ENCODE results near the gene EDA2R. TPM values are rescaled to one million over a fixed set of nuclear protein-coding genes. Genes with fewer than 3 reads are reported as not detected.
A peak's percentile ranks its signal among the peaks of the same experiment; 100 is the strongest.

Gene EDA2R, protein sequence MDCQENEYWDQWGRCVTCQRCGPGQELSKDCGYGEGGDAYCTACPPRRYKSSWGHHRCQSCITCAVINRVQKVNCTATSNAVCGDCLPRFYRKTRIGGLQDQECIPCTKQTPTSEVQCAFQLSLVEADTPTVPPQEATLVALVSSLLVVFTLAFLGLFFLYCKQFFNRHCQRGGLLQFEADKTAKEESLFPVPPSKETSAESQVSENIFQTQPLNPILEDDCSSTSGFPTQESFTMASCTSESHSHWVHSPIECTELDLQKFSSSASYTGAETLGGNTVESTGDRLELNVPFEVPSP
- total RNA-seq (under 1 TPM; 0.31 to 0.44 TPM), polyA plus RNA-seq (under 1 TPM in 1 of 3 donors, not detected in 2; 0.20 TPM), total RNA-seq (0 to 2.0 (median 0.53) reads per million in 6 experiments)

DNA sequence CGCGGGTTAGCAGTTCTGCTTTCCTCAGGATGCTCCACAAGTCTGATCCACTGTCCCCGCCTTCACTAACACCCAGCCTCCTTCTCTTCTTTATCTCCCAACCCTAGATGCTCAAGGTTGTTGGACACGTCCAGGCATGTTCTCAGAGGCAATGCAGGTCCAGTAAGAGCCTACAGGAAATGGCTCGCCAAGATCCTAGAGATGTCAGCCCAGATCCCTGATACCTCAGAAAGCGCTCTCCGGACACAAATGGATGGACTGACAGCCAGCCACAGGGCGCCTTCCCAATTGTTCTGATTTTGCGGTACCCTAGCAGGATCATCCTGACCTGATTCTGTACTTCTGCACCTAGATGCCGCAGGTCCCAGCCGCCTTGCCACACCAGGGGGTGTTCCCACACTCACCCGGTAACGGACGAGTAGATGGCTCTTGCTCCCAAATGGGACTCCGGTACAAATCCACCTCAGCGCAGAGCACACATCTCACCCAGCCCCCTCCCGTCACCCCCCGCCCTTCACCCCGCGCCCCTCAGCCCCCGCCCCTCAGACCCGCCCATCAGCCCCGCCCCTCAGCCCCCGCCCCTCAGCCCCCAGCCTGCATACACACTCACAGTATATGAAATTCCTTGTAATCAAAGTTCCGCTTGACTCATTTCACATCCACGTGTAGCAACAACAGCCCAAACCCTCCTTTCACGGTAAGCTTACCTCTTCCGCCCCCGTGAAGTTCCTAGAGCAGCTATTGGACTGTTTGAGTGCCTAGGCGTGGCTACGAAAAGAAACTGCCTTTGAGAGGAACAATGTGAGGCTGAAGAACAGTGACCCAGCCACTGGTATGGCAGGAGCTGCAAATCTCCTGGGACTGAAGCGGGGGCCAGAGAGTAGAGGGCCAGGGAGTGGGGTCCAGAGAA, at the start of gene EDA2R:
EDA2R (minus strand) TSS at position 488 of the 910 bp plus-strand sequence. CDS start 23,058 bp downstream, outside the sequence.
- H3K9me3 Mint-ChIP-seq, result no peaks in the 10 kb centered on the region
- no peaks in the 10 kb centered on the region for H3K36me3 Mint-ChIP-seq
- H3K27ac Mint-ChIP-seq, result peak within 1 kb of the TSS in 5 of 10 donors; percentile 9 to 56 (median 12)
- peaks cover 4 to 11% (median 9%) of the 10 kb centered on the region in 4 donors for H3K4me1 Mint-ChIP-seq
- POLR2A ChIA-PET, result no interaction called here
- ATAC-seq, result peak; percentile 79 to 81
- peaks cover 0 to 11% (median 0%) of the 10 kb centered on the region in 5 donors for H3K27me3 Mint-ChIP-seq
- peak in 5 of 10 donors; percentile 1 to 56 (median 16) for DNase-seq
- H3K4me3 Mint-ChIP-seq, result peak within 1 kb of the TSS; percentile 65 to 83 (median 78)

DNA sequence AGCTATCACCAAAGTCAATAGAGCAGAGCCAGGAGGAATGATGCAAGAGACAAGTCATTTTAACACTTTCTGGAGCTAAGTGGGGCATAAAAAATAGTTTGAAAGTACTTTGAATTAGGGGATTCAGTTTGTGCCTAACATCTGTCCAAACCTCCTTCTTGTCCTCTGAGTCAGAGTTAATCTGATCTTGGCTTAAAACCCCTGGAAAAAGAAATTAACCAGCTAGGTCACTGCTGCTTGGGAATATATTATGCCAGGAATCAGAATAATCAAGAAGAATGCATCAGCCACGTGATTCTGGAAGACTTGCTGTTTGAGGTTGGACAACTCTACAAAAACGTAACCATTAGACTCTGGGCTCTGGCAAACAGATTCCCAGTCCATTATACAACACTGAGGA, 45.3 kb upstream of the EDA2R start:
- H3K4me3 Mint-ChIP-seq, result no peak overlapping the region
- no peaks in the 10 kb centered on the region for H3K36me3 Mint-ChIP-seq
- DNase-seq (no peak), ATAC-seq (no peak)
- POLR2A ChIA-PET, result no interaction called here
- H3K4me1 Mint-ChIP-seq, result no peaks in the 10 kb centered on the region
- peaks cover 0 to 5% (median 0%) of the 10 kb centered on the region in 5 donors for H3K27me3 Mint-ChIP-seq
- H3K9me3 Mint-ChIP-seq, result peaks cover 0 to 9% (median 0%) of the 10 kb centered on the region in 9 donors
- no peak overlapping the region for H3K27ac Mint-ChIP-seq

- POLR2A ChIA-PET, result no interaction called here
- no peaks in the 10 kb centered on the region for H3K9me3 Mint-ChIP-seq
- peaks cover 0 to 9% (median 3%) of the 10 kb centered on the region in 5 donors for H3K27me3 Mint-ChIP-seq
- no peaks in the 10 kb centered on the region for H3K4me1 Mint-ChIP-seq
- DNase-seq (no peak), ATAC-seq (no peak)
- no peak overlapping the region for H3K27ac Mint-ChIP-seq
- H3K4me3 Mint-ChIP-seq, result no peak overlapping the region
- H3K36me3 Mint-ChIP-seq, result no peaks in the 10 kb centered on the region
Measured at GRCh38 chrX:66680451-66680850, 41.6 kb upstream of the EDA2R start.

DNA sequence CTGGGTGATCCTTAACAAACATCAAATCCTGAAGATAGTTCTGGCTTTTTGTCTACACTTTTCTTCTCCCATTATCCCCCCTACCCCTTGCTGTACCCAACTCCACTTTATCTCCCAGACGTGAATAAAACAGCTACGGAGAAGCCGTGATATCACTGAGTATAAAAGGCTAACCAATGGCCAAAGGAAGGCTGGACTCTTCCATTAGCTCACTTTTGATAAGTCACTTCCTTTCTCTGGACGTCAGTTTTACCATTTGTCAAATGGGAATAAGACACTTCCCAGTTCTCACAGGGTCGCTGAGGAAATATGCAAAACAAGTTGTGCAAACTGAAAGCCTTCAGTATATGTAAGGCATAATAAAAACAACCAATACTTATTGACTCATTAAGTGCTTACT, 38.6 kb upstream of the EDA2R start:
- Mint-ChIP-seq H3K27me3 (peaks cover 0 to 9% (median 2%) of the 10 kb centered on the region in 5 donors), H3K4me1 (no peaks in the 10 kb centered on the region), H3K9me3 (no peaks in the 10 kb centered on the region), H3K27ac (no peak overlapping the region), H3K4me3 (no peak overlapping the region), H3K36me3 (no peaks in the 10 kb centered on the region)
- POLR2A ChIA-PET, result no interaction called here
- DNase-seq, result no peak
- ATAC-seq, result no peak

- Mint-ChIP-seq H3K27ac (no peak overlapping the region), H3K9me3 (peaks cover 0 to 2% (median 0%) of the 10 kb centered on the region in 9 donors), H3K27me3 (peaks cover 0 to 9% (median 2%) of the 10 kb centered on the region in 5 donors), H3K4me3 (no peak overlapping the region), H3K4me1 (no peaks in the 10 kb centered on the region), H3K36me3 (no peaks in the 10 kb centered on the region)
- POLR2A ChIA-PET, result no interaction called here
- DNase-seq (no peak), ATAC-seq (no peak)
Measured at GRCh38 chrX:66676990-66677389, 38.1 kb upstream of the EDA2R start.

GRCh38 chrX:66676413-66676812, 37.5 kb upstream of the EDA2R start:
- no peak overlapping the region for H3K4me3 Mint-ChIP-seq
- H3K27ac Mint-ChIP-seq, result no peak overlapping the region
- POLR2A ChIA-PET, result no interaction called here
- ATAC-seq (no peak), DNase-seq (no peak)
- no peaks in the 10 kb centered on the region for H3K36me3 Mint-ChIP-seq
- H3K27me3 Mint-ChIP-seq, result peaks cover 0 to 9% (median 2%) of the 10 kb centered on the region in 5 donors
- peaks cover 0 to 6% (median 0%) of the 10 kb centered on the region in 9 donors for H3K9me3 Mint-ChIP-seq
- H3K4me1 Mint-ChIP-seq, result no peaks in the 10 kb centered on the region

DNA sequence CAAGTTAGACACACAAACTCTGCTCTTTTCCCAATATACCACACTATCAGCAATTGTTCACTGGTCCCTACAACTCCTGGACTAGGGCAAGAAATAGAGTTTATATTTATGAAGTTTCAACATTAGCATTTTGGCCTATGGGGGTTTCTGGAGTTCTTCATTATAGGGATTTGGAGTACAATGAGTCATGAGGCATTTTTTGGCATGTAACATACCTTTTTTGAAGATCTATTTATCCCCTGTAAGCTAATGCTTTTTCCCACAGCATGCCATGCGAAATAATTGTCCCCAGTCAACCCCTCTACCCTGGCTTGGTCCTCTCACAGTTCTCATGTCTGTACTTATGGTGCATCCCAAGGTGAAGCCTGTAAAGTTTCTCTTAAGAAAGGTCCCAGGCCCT, 36.7 kb upstream of the EDA2R start:
- Mint-ChIP-seq H3K27me3 (peaks cover 0 to 9% (median 2%) of the 10 kb centered on the region in 5 donors), H3K4me3 (no peak overlapping the region), H3K36me3 (peaks cover 0 to 6% (median 0%) of the 10 kb centered on the region in 3 donors), H3K9me3 (peaks cover 0 to 10% (median 3%) of the 10 kb centered on the region in 9 donors), H3K4me1 (no peaks in the 10 kb centered on the region), H3K27ac (no peak overlapping the region)
- POLR2A ChIA-PET, result no interaction called here
- no peak for DNase-seq
- no peak for ATAC-seq

DNA sequence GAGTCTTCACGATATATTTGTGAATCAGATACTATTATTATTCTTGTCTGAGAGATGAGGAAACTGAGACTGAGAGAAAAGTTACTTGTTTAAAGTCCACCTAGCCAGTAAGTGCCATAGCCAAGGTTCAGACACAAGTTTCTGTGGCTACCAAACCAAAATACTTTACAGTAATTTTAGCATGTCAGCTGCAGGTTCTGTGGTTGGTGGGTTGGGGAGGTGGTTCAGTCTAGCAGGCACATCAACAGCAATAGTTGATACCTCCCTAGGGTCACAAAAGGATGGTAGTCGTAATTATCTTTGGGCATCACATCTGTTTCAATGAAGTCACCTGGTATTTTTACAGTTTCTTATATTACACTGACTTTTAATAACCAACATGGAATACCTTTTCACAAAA, 35.6 kb upstream of the EDA2R start:
- Mint-ChIP-seq H3K36me3 (peaks cover 0 to 6% (median 0%) of the 10 kb centered on the region in 3 donors), H3K27me3 (peaks cover 0 to 5% (median 2%) of the 10 kb centered on the region in 5 donors), H3K27ac (no peak overlapping the region), H3K4me1 (no peaks in the 10 kb centered on the region), H3K4me3 (no peak overlapping the region), H3K9me3 (peaks cover 0 to 12% (median 4%) of the 10 kb centered on the region in 9 donors)
- ATAC-seq, result no peak
- POLR2A ChIA-PET, result no interaction called here
- DNase-seq, result no peak

- H3K4me1 Mint-ChIP-seq, result no peaks in the 10 kb centered on the region
- H3K27ac Mint-ChIP-seq, result no peak overlapping the region
- ATAC-seq (no peak), DNase-seq (no peak)
- peaks cover 0 to 6% (median 0%) of the 10 kb centered on the region in 3 donors for H3K36me3 Mint-ChIP-seq
- peaks cover 0 to 12% (median 4%) of the 10 kb centered on the region in 9 donors for H3K9me3 Mint-ChIP-seq
- H3K4me3 Mint-ChIP-seq, result no peak overlapping the region
- H3K27me3 Mint-ChIP-seq, result no peaks in the 10 kb centered on the region
- POLR2A ChIA-PET, result no interaction called here
Measured at GRCh38 chrX:66672106-66672505, 33.2 kb upstream of the EDA2R start.

- peaks cover 0 to 2% (median 1%) of the 10 kb centered on the region in 3 donors for H3K36me3 Mint-ChIP-seq
- H3K27me3 Mint-ChIP-seq, result peaks cover 0 to 19% (median 5%) of the 10 kb centered on the region in 5 donors
- POLR2A ChIA-PET, result no interaction called here
- H3K9me3 Mint-ChIP-seq, result peaks cover 0 to 10% (median 0%) of the 10 kb centered on the region in 9 donors
- no peak for DNase-seq
- no peaks in the 10 kb centered on the region for H3K4me1 Mint-ChIP-seq
- no peak for ATAC-seq
- H3K27ac Mint-ChIP-seq, result no peak overlapping the region
- no peak overlapping the region for H3K4me3 Mint-ChIP-seq
Measured at GRCh38 chrX:66654411-66654810, 15.5 kb upstream of the EDA2R start.

DNA sequence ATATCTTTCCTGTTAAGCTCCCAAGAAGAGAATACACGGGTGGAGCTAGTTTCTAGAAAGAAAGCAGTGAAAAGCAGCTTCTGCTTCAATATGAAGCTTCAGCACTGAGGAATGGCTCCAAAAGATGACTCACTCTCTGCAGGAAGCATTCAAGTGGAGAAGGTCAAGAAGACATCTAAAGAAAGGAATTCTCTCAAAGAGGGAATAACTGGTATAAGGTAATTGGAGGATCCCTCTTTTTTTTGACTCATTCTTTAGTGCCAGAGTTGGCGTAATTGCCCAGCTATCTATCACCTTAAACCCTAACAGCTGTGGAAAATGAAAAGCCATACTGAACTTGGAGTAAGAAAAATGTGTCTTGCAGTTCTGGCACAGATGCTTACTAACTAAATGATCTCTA, 3.5 kb downstream of the EDA2R start:
- Mint-ChIP-seq H3K27ac (no peak overlapping the region), H3K36me3 (no peaks in the 10 kb centered on the region), H3K27me3 (peaks cover 0 to 9% (median 0%) of the 10 kb centered on the region in 5 donors), H3K9me3 (no peaks in the 10 kb centered on the region), H3K4me1 (peaks cover 6 to 11% (median 9%) of the 10 kb centered on the region in 4 donors), H3K4me3 (no peak overlapping the region)
- POLR2A ChIA-PET, result no interaction called here
- ATAC-seq (no peak), DNase-seq (no peak)

- H3K4me1 Mint-ChIP-seq, result peaks cover 3 to 6% (median 4%) of the 10 kb centered on the region in 4 donors
- no peak for ATAC-seq
- POLR2A ChIA-PET, result no interaction called here
Measured at GRCh38 chrX:66634272-66634671, 4.6 kb downstream of the EDA2R start.

DNA sequence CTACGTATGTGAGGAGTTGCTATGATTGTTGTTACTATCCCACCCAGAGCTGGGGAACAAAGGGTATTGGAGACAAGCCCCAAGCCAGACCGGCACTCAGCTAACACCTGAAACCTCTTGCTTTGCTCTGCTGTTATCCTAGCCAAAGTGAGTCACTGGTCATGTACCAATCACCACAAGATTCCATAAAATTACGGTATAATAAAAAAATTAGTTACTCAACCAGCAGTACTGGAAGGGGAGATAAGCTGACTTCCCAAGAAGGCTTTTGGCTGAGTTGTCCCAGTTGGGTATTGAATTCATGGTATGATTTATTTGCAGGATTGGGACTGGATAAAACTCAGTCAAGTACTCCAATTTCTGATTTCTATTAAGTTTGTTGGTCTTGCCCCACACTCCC, 5.3 kb downstream of the EDA2R start:
- POLR2A ChIA-PET, result no interaction called here
- no peaks in the 10 kb centered on the region for H3K36me3 Mint-ChIP-seq
- ATAC-seq (no peak), DNase-seq (no peak)
- H3K4me3 Mint-ChIP-seq, result no peak overlapping the region
- H3K9me3 Mint-ChIP-seq, result no peaks in the 10 kb centered on the region
- H3K27me3 Mint-ChIP-seq, result peaks cover 0 to 9% (median 0%) of the 10 kb centered on the region in 5 donors
- H3K27ac Mint-ChIP-seq, result no peak overlapping the region
- peaks cover 0 to 3% (median under 1%) of the 10 kb centered on the region in 4 donors for H3K4me1 Mint-ChIP-seq

More at GRCh38 chrX:66634272-66634671, 4.6 kb downstream of the EDA2R start:
- no peak overlapping the region for H3K27ac Mint-ChIP-seq
- no peak for DNase-seq
- no peaks in the 10 kb centered on the region for H3K9me3 Mint-ChIP-seq
- H3K36me3 Mint-ChIP-seq, result no peaks in the 10 kb centered on the region
- no peak overlapping the region for H3K4me3 Mint-ChIP-seq
- H3K27me3 Mint-ChIP-seq, result peaks cover 0 to 9% (median 0%) of the 10 kb centered on the region in 5 donors
